GM13976 (cell line): ENCODE results near the gene EDEM2.
"Not testable (repeated sequence)": the region's sequence is repeated elsewhere in the genome, so short reads cannot be mapped to it uniquely, and the experiment has no call there.

Source experiments
- DNase-seq: peaks from one replicate; pipeline ENCODE4 v3.0.0; 2012; ENCODE audit warnings: low spot score
- CTCF ChIP-seq: IDR thresholded peaks from 2 replicates; pipeline ENCODE4 v1.5.1; 2012; ENCODE audit warnings: borderline replicate concordance, mild to moderate bottlenecking; ENCODE audit not compliant: insufficient read depth; ENCODE audit errors: extremely low read depth, missing control alignments, control extremely low read depth
- in situ Hi-C: fragments of 300-500 bp; cut with MboI; formaldehyde crosslinking; loops from one replicate; pipeline ENCODE4 v1.12.0; 2022; ENCODE audit warnings: low sequenced_read_pairs, mixed read lengths, inconsistent platforms; ENCODE audit not compliant: unreplicated experiment

Gene EDEM2

DNA sequence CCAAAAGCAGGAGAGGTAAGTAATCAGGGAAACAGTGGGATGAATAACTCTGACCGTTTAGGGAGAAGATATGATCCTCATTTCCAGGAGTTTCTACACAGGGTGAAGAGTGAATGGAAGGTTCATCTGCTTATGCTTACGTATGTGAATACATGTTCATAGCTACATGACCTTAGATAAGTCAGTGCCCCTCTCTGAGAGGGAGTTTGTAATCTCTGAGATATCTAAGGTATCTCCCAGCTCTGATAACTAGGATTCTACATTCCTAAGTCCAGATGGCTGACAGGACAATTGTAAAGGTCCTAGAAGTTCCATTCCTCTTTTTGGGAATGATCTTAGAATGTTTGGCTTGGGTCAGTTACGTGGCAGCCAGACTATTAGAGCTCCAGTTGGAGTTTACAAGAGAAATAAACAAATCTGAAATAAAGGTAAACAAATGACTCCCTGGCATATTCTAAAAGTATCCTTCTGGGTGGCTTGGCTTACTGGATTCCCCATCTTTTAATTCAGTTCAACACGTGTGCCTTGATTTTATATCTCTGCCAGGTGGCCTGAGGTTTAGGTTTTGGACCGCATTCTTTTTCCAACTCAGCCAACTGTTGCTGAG is 40.6 kb upstream of the EDEM2 start:
- no peak for DNase-seq
- in situ Hi-C loops = no loop called here
- TF ChIP-seq CTCF = no peak

DNA sequence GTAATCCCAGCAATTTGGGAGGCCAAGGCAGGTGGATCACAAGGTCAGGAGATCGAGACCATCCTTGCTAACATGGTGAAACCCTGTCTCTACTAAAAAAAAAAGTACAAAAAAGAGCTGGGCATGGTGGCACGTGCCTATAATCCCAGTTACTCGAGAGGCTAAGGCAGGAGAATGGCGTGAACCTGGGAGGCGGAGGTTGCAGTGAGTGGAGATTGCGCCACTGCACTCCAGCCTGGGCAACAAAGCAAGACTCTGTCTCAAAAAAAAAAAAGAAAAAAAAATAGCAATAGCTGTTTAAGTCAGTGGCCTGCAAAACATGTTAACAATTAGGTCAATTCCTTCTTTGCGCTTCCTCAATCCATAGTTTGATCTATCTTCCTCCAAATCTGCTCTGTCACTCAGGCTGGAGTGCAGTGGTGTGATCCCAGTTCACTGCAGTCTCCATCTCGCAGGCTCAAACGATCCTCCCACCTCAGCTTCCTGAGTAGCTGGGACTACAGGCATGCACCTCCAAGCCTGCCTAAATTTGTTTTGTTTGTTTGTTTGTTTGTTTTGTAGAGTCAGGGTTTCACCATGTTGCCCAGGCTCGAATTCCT is 39.7 kb upstream of the EDEM2 start:
- DNase-seq, in situ Hi-C loops: not testable (repeated sequence)

- in situ Hi-C loops = no loop called here
- no peak for TF ChIP-seq CTCF
These were observed 34.6 kb upstream of the EDEM2 start for GRCh38 chr20:35181731-35182130.

DNA sequence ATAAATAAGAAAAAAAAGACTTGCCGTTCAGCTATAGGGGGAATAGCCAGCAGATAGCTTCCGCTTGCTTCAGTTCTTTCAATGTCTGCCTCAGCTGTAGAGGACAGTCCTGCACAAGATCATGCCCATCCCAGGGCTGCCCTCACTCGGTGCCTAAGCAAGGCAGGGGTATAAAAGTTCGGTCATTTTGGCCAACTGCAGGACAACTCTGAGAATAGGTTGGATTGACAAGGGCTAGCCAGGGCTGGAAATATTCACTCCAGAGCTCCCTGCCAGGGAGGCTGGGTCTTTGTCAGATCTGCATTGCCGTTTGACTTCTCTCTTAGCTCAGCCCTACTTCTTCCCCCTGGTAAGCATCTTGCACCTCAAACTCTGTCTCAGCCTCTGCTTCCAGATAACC is 33.1 kb upstream of the EDEM2 start:
- DNase-seq = no peak
- TF ChIP-seq CTCF = no peak
- in situ Hi-C loops = no loop called here

More at GRCh38 chr20:35181731-35182130, 34.6 kb upstream of the EDEM2 start:
- DNase-seq = no peak

DNA sequence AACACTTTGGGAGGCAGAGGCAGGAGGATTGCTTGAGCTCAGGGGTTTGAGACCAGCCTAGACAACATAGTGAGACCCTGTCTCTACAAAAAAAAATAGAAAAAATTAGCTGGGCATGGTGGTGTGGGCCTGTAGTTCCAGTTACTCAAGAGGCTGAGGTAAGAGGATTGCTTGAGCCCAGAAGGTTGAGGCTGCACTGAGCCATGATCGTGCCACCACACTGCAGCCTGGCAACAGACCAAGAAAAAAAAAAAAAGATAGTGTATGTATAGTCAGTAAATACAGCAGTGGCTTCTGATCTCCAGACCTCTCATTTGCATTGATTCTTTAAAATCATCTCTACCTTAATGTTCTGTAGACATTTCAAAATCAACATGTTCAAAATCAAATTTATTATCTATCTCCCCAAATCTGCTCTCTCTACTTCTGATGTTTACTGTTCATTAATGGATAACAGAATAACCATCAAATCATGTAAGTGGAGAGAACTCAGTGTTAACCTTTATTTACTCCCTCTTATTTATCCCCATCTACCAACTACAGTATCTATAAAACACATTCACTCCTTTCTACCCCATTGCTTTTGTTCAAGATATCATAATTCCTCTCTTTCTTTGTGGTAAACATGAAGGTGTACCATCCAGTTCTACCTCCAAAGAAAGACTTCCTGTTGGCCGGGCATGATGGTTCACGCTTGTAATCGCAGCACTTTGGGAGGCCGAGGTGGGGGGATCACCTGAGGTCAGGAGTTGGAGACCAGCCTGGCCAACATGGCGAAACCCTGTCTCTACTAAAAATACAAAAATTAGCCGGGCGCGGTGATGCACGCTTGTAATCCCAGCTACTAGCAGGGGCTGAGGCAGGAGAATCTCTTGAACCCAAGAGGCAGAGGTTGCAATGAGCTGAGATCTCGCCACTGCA is 32.4 kb upstream of the EDEM2 start:
- in situ Hi-C loops = no loop called here
- DNase-seq = no peak
- no peak for TF ChIP-seq CTCF

- no peak for TF ChIP-seq CTCF
- no peak for DNase-seq
- in situ Hi-C loops = no loop called here
These were observed 29.0 kb upstream of the EDEM2 start for GRCh38 chr20:35176132-35176531.
